HT1080 (cell line): ENCODE results near the gene CREB5. TPM values are rescaled to one million over a fixed set of nuclear protein-coding genes. Genes with fewer than 3 reads are reported as not detected.
"Not testable (repeated sequence)": the region's sequence is repeated elsewhere in the genome, so short reads cannot be mapped to it uniquely, and the experiment has no call there.

Experiments used
- DNase-seq: peaks from one replicate; pipeline ENCODE4 v3.0.0-alpha.2; 2015; ENCODE audit warnings: low read depth
- polyA plus RNA-seq, 2 experiments: library from polyadenylated mRNA; depleted of rRNA; stranded (reverse); fragments of >200 nt; gene quantifications; 2 replicates each; pipeline ENCODE4 v1.2.3, GENCODE V29; 2015
- total RNA-seq: library from RNA; depleted of rRNA; stranded (reverse); fragments of >200 nt; shearing (Covaris generic); gene quantifications from 2 replicates; pipeline ENCODE4 v1.2.3, GENCODE V29; 2014; rRNA removed

CREB5 gene
- total RNA-seq, result 5.0 and 9.3 TPM in 2 replicates
- 7.7 and 11.8 TPM in 2 replicates for polyA plus RNA-seq (2015; cell fraction: cytosol; rRNA removed)
- polyA plus RNA-seq (2015; cell fraction: nucleus; rRNA removed), result 23.2 and 23.3 TPM in 2 replicates

GRCh38 chr7:28411876-28412662 is at the start of gene CREB5:
Gene CREB5, plus strand, starts transcription at chr7:28412518. Its CDS starts 397 bp downstream, at chr7:28412915.
- DNase-seq, result no peak

- DNase-seq, result no peak
Measured at GRCh38 chr7:28362812-28363211, 49.5 kb upstream of the CREB5 start.

GRCh38 chr7:28364082-28364481 is 48.2 kb upstream of the CREB5 start:
- DNase-seq, result no peak

GRCh38 chr7:28369523-28369922 is 42.8 kb upstream of the CREB5 start:
- DNase-seq, result no peak

- DNase-seq, result no peak
Measured at GRCh38 chr7:28371846-28372245, 40.5 kb upstream of the CREB5 start.

GRCh38 chr7:28373990-28374389 is 38.3 kb upstream of the CREB5 start:
- DNase-seq, result no peak

GRCh38 chr7:28375729-28376128 is 36.6 kb upstream of the CREB5 start:
- DNase-seq, result no peak

- no peak for DNase-seq
Measured at GRCh38 chr7:28376634-28377033, 35.7 kb upstream of the CREB5 start.

- DNase-seq, result no peak
Measured at GRCh38 chr7:28378574-28379149, 33.7 kb upstream of the CREB5 start.

- no peak for DNase-seq
Measured at GRCh38 chr7:28381466-28381865, 30.9 kb upstream of the CREB5 start.

GRCh38 chr7:28382144-28382543 is 30.2 kb upstream of the CREB5 start:
- DNase-seq, result no peak

GRCh38 chr7:28383975-28384374 is 28.3 kb upstream of the CREB5 start:
- DNase-seq, result no peak

GRCh38 chr7:28389504-28390395 is 22.6 kb upstream of the CREB5 start:
- peak; percentile 61 for DNase-seq

- no peak for DNase-seq
Measured at GRCh38 chr7:28390426-28390825, 21.9 kb upstream of the CREB5 start.

- DNase-seq, result no peak
Measured at GRCh38 chr7:28392289-28392688, 20.0 kb upstream of the CREB5 start.

GRCh38 chr7:28395404-28395803 is 16.9 kb upstream of the CREB5 start:
- DNase-seq, result no peak

GRCh38 chr7:28395831-28396230 is 16.5 kb upstream of the CREB5 start:
- DNase-seq, result no peak

- no peak for DNase-seq
Measured at GRCh38 chr7:28397141-28397540, 15.2 kb upstream of the CREB5 start.

GRCh38 chr7:28400838-28401360 is 11.4 kb upstream of the CREB5 start:
- DNase-seq, result no peak

GRCh38 chr7:28401567-28401966 is 10.8 kb upstream of the CREB5 start:
- not testable (repeated sequence) for DNase-seq

GRCh38 chr7:28405662-28406061 is 6.7 kb upstream of the CREB5 start:
- DNase-seq, result peak; percentile 69

- DNase-seq, result no peak
Measured at GRCh38 chr7:28406192-28406591, 6.1 kb upstream of the CREB5 start.
